GM12878 (cell line): Measurements from ENCODE around the gene SCAMP5. TPM values are rescaled to one million over a fixed set of nuclear protein-coding genes. Genes with fewer than 3 reads are reported as not detected.

Experiments used
- ATAC-seq: fragments of 200-7000 bp; cut with Tn5 transposase; 3 replicates; pipeline ENCODE4 v1.9.1; 2020; ENCODE audit warnings: mild to moderate bottlenecking, moderate library complexity
- BruUV-seq: library from RNA; stranded (reverse); fragments of 400-500 nt; replicated peaks from 2 replicates; lab custom pipeline; 2021; lab: Mats Ljungman, UMichigan
- CTCF ChIA-PET: fragments of 300-600 bp; sonication (Branson Sonifier 250); formaldehyde crosslinking; extraction: SDS; loops from one replicate; lab custom pipeline; 2021; ENCODE audit warnings: inconsistent platforms; lab: Yijun Ruan, JAX
- POLR2A ChIA-PET: fragments of 350-600 bp; formaldehyde crosslinking; extraction: SDS; loops from one replicate; lab custom pipeline; 2021; ENCODE audit warnings: inconsistent platforms; lab: Charles Lee
- RAD21 ChIA-PET: fragments of 300-600 bp; sonication (Branson Sonifier 250); formaldehyde crosslinking; loops from one replicate; lab custom pipeline; 2023; ENCODE audit warnings: antibody characterized with exemption; ENCODE audit not compliant: unreplicated experiment; lab: Charles Lee
- SMC1A ChIA-PET: fragments of 300-600 bp; sonication (Branson Sonifier 250); formaldehyde crosslinking; loops from one replicate; lab custom pipeline; 2023; ENCODE audit not compliant: unreplicated experiment, uncharacterized antibody; lab: Charles Lee
- DNase-seq: peaks from one replicate; pipeline ENCODE4 v3.0.0-alpha.2; 2011; ENCODE audit warnings: low read depth, low spot score
- FAIRE-seq: peaks from 3 replicates; lab custom pipeline; 2011; peaks lifted over from hg19 to GRCh38; lab: Jason Lieb, UNC
- H2AFZ ChIP-seq: 2 replicates; pipeline ENCODE4 v1.6.0; 2011; ENCODE audit warnings: low read depth, low read length, control low read depth; ENCODE audit not compliant: control insufficient read depth
- H3K27ac ChIP-seq: 2 replicates; pipeline ENCODE4 v1.5.1; 2011; ENCODE audit warnings: control low read depth; ENCODE audit not compliant: control insufficient read depth, insufficient read depth
- H3K27me3 ChIP-seq, 2 experiments: replicated peaks in 1 of 2; 2 replicates each; pipeline versions ENCODE4 v1.6.0 to v1.6.1; 2011; ENCODE audit warnings: low read length in 1 of 2; ENCODE audit not compliant: control insufficient read depth in 2 of 2, insufficient read depth in 2 of 2
- H3K36me3 ChIP-seq, 2 experiments: 2 replicates each; pipeline ENCODE4 v1.5.1; 2011; ENCODE audit warnings: low read length in 1 of 2; ENCODE audit not compliant: control insufficient read depth in 2 of 2, insufficient read depth in 2 of 2
- H3K4me1 ChIP-seq: 2 replicates; pipeline ENCODE4 v1.6.1; 2011; ENCODE audit warnings: mild to moderate bottlenecking, low read length, moderate library complexity, mixed read lengths; ENCODE audit not compliant: control insufficient read depth, insufficient read depth
- H3K4me2 ChIP-seq: 2 replicates; pipeline ENCODE4 v1.6.0; 2011; ENCODE audit warnings: control low read depth; ENCODE audit not compliant: control insufficient read depth, insufficient read depth
- H3K4me3 ChIP-seq: fragments of 200-600 bp; sonication (generic); 2 replicates; pipeline ENCODE4 v1.5.1; 2016
- H3K79me2 ChIP-seq: 2 replicates; pipeline ENCODE4 v1.6.0; 2011; ENCODE audit warnings: low read length; ENCODE audit not compliant: control insufficient read depth, insufficient read depth
- H3K9ac ChIP-seq: 2 replicates; pipeline ENCODE4 v1.8.0; 2011; ENCODE audit warnings: low read length, control low read depth, mixed read lengths; ENCODE audit not compliant: control insufficient read depth, insufficient read depth
- H3K9me3 ChIP-seq: replicated peaks from 3 replicates; pipeline ENCODE4 v1.5.1; 2011; ENCODE audit warnings: mild to moderate bottlenecking, low read length; ENCODE audit not compliant: control insufficient read depth, insufficient read depth
- H4K20me1 ChIP-seq: 2 replicates; pipeline ENCODE4 v1.6.0; 2011; ENCODE audit not compliant: control insufficient read depth, insufficient read depth
- CTCF ChIP-seq, 3 experiments: IDR thresholded peaks in 2 of 3; conservative IDR thresholded peaks in 1 of 3; 2 replicates each; pipeline ENCODE4 v1.5.1; 2011; ENCODE audit warnings: low read depth in 3 of 3, low read length in 3 of 3, mild to moderate bottlenecking in 3 of 3, control low read depth in 2 of 3, moderate library complexity in 2 of 3, inconsistent platforms in 1 of 3, mixed read lengths in 1 of 3; ENCODE audit not compliant: control insufficient read depth in 2 of 3, insufficient read depth in 1 of 3; ENCODE audit errors: extremely low read depth in 1 of 3
- EED ChIP-seq: sonication (generic); IDR thresholded peaks from 2 replicates; pipeline ENCODE4 v1.6.1; 2016; ENCODE audit warnings: antibody characterized with exemption, low read depth
- ELK1 ChIP-seq: IDR thresholded peaks from 2 replicates; pipeline ENCODE4 v1.6.1; 2012; ENCODE audit warnings: low read depth, low read length, improper control_type of control experiment
- FOS ChIP-seq: IDR thresholded peaks from 3 replicates; pipeline ENCODE4 v1.6.1; 2011; ENCODE audit warnings: borderline replicate concordance; ENCODE audit not compliant: insufficient read length; ENCODE audit errors: extremely low read depth
- FOXK2 ChIP-seq: fragments of 450-650 bp; IDR thresholded peaks from 2 replicates; pipeline ENCODE4 v1.6.1; 2017; ENCODE audit warnings: mild to moderate bottlenecking, moderate library complexity
- LARP7 ChIP-seq: fragments of 450-650 bp; IDR thresholded peaks from 2 replicates; pipeline ENCODE4 v1.6.1; 2017; ENCODE audit warnings: mild to moderate bottlenecking
- MLLT1 ChIP-seq: fragments of 450-650 bp; IDR thresholded peaks from 2 replicates; pipeline ENCODE4 v1.6.1; 2016; ENCODE audit warnings: mild to moderate bottlenecking
- TCF12 ChIP-seq: IDR thresholded peaks from 2 replicates; pipeline ENCODE4 v1.6.1; 2011; ENCODE audit warnings: low read depth, mild to moderate bottlenecking, low read length
- TCF7 ChIP-seq: IDR thresholded peaks from 2 replicates; pipeline ENCODE4 v1.6.1; 2014; ENCODE audit warnings: antibody characterized with exemption, borderline replicate concordance
- WRNIP1 ChIP-seq: IDR thresholded peaks from 2 replicates; pipeline ENCODE4 v1.6.1; 2011; ENCODE audit warnings: low read depth, low read length, improper control_type of control experiment, borderline replicate concordance
- ZBTB33 ChIP-seq: fragments of 450-650 bp; IDR thresholded peaks from 2 replicates; pipeline ENCODE4 v1.6.1; 2017; ENCODE audit warnings: mild to moderate bottlenecking
- ZBTB40 ChIP-seq: fragments of 450-650 bp; IDR thresholded peaks from 2 replicates; pipeline ENCODE4 v1.6.1; 2016; ENCODE audit warnings: mild to moderate bottlenecking, moderate library complexity, borderline replicate concordance
- WGBS: methylation state at CpG from one replicate; pipeline ENCODE4 v1.1.6; 2016; ENCODE audit warnings: low lambda C conversion rate; ENCODE audit not compliant: insufficient replicate concordance, insufficient coverage; ENCODE audit errors: missing lambda C conversion rate; 5-methylcytosine and 5-hydroxymethylcytosine counted together
- in situ Hi-C: fragments of 300-500 bp; cut with MboI; formaldehyde crosslinking; loops from 9 replicates; pipeline ENCODE4 v1.14.3; 2018; ENCODE audit warnings: mixed read lengths
- intact Hi-C: fragments of 100-400 bp; cut with micrococcal nuclease; formaldehyde crosslinking; loops from one replicate; pipeline ENCODE4 v1.14.2; 2022; ENCODE audit not compliant: unreplicated experiment
- polyA plus RNA-seq, 11 experiments: library from polyadenylated mRNA; depleted of rRNA in 4 of 11; unstranded in 6 of 11; stranded (reverse) in 5 of 11; fragments of >200 nt; fragmentation: Nextera tagmentation in 4 of 11; fragmentation: Illumina TruSeq in 1 of 11; extraction: Ambion mirVana in 4 of 11; extraction: Trizol in 1 of 11; gene quantifications; 1 replicate in 1 of 11; 2 replicates in 10 of 11; pipeline versions ENCODE4 v1.2.1 to v1.2.3, GENCODE V29; 2011 to 2016; ENCODE audit warnings: inconsistent platforms in 2 of 11, missing spikeins in 2 of 11, low read depth in 1 of 11
- total RNA-seq, 4 experiments: library from RNA; depleted of rRNA in 3 of 4; stranded (reverse); fragments of >200 nt in 3 of 4; fragmentation: Illumina TruSeq in 1 of 4; extraction: Trizol in 1 of 4; gene quantifications; 2 replicates each; pipeline versions ENCODE4 v1.2.1 to v1.2.3, GENCODE V29; 2013 to 2021

Gene SCAMP5
- total and polyA plus RNA-seq, 10 of the 15 experiments (the other 5 are each of a cell fraction or from before 2014, with no cell fraction given) = 1.6 to 41.6 (median 16.9) TPM

- no peaks in the 10 kb centered on the region for H3K27me3 ChIP-seq
- ChIA-PET RAD21 (no interaction called here), CTCF (interaction anchor here (1.0 kb wide), 1 partner anchor 140 kb away, joined by 3 read pairs; no protein-coding TSS in a partner anchor), SMC1A (no interaction called here), POLR2A (interaction anchor here (1.0 kb wide), 1 partner anchor 20 kb away, joined by 3 read pairs; no protein-coding TSS in a partner anchor)
- H2AFZ ChIP-seq = no peak overlapping the region
- no peak overlapping the region for H3K27ac ChIP-seq
- H3K9me3 ChIP-seq = no peaks in the 10 kb centered on the region; the same call in 2 of the 3 replicates
- WGBS = 94% methylated on average over 9 of the region's 9 CpGs
- H4K20me1 ChIP-seq = no peaks in the 10 kb centered on the region
- H3K4me2 ChIP-seq = no peak overlapping the region
- no peak overlapping the region for H3K9ac ChIP-seq
- FAIRE-seq (no peak), DNase-seq (no peak), ATAC-seq (no peak)
- H3K36me3 ChIP-seq = no peaks in the 10 kb centered on the region; a peak in 1 of 4 replicates
- intact Hi-C loops = no loop called here
- no peak overlapping the region for H3K4me3 ChIP-seq
- in situ Hi-C loops = no loop called here
- H3K4me1 ChIP-seq = peaks cover 60% of the 10 kb centered on the region
- BruUV-seq = no TSS peak
- no peaks in the 10 kb centered on the region for H3K79me2 ChIP-seq
- TF ChIP-seq CTCF (IDR thresholded peaks at IDR 0.05 in 2 of 3, conservative IDR thresholded peaks at IDR 0.05 in 1 of 3; ENCODE audit: control insufficient read depth in 2 of 3, extremely low read depth in 1 of 3, insufficient read depth in 1 of 3, low read depth in 3 of 3, low read length in 3 of 3) (no peak), MLLT1 (no peak), ZBTB40 (no peak), ELK1 (no peak), TCF12 (no peak), ZBTB33 (no peak), FOXK2 (no peak), WRNIP1 (no peak), TCF7 (no peak), LARP7 (no peak), EED (no peak), FOS (no peak)
Measured at GRCh38 chr15:75063889-75064288, 68.5 kb downstream of the SCAMP5 start.
